MM.1S (cell line): ENCODE data around the gene PDCD2.
"Not testable (repeated sequence)": the region's sequence is repeated elsewhere in the genome, so short reads cannot be mapped to it uniquely, and the experiment has no call there.

Experiments
- EZH2 ChIP-seq: fragments of 300-600 bp; sonication (generic); optimal IDR thresholded peaks from 2 replicates; pipeline ENCODE3; 2017; ENCODE audit warnings: low read depth, mild to moderate bottlenecking, antibody characterized with exemption, low read length, mixed read lengths
- EZH2phosphoT487 ChIP-seq: fragments of 300-600 bp; sonication (generic); IDR thresholded peaks from 2 replicates; pipeline ENCODE4 v1.6.1; 2018; ENCODE audit warnings: antibody characterized with exemption, low read length
- TF ChIP-seq, protein P1 (sequence below): fragments of 300-600 bp; sonication (generic); IDR thresholded peaks from 2 replicates; pipeline ENCODE4 v1.5.1; 2016; ENCODE audit warnings: antibody characterized with exemption, low read length, mixed read lengths

DNA sequence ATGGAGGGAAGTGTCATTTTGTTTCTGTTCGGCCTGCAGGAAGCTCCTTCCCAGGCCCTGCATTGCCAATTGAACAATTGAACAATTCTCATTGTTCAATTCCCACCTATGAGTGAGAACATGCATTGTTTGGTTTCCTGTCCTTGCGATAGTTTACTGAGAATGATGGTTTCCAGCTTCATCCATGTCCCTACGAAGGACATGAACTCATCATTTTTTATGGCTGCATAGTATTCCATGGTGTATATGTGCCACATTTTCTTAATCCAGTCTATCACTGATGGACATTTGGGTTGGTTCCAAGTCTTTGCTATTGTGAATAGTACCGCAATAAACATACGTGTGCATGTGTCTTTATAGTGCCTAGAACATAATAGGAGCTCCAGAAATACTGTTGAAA is 56.4 kb downstream of the PDCD2 start:
- TF ChIP-seq, protein P1, sequence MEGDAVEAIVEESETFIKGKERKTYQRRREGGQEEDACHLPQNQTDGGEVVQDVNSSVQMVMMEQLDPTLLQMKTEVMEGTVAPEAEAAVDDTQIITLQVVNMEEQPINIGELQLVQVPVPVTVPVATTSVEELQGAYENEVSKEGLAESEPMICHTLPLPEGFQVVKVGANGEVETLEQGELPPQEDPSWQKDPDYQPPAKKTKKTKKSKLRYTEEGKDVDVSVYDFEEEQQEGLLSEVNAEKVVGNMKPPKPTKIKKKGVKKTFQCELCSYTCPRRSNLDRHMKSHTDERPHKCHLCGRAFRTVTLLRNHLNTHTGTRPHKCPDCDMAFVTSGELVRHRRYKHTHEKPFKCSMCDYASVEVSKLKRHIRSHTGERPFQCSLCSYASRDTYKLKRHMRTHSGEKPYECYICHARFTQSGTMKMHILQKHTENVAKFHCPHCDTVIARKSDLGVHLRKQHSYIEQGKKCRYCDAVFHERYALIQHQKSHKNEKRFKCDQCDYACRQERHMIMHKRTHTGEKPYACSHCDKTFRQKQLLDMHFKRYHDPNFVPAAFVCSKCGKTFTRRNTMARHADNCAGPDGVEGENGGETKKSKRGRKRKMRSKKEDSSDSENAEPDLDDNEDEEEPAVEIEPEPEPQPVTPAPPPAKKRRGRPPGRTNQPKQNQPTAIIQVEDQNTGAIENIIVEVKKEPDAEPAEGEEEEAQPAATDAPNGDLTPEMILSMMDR, result not testable (repeated sequence)
- TF ChIP-seq EZH2, EZH2phosphoT487: not testable (repeated sequence)
